A549 (cell line): ENCODE results near the gene KCNQ5. TPM values are rescaled to one million over a fixed set of nuclear protein-coding genes. Genes with fewer than 3 reads are reported as not detected.

Experiments
- ATAC-seq, 2 experiments: fragments of 200-7000 bp in 1 of 2; fragments of >200 bp in 1 of 2; cut with Nextera tagmentation in 1 of 2; cut with Tn5 transposase in 1 of 2; 3 replicates each; pipeline versions ENCODE4 v1.8.0 to v1.9.1; 2018 to 2020; ENCODE audit warnings: mild to moderate bottlenecking in 1 of 2, moderate library complexity in 1 of 2
- CTCF ChIA-PET: fragments of 300-600 bp; sonication (Branson Sonifier 250); formaldehyde crosslinking; extraction: SDS; loops from one replicate; lab custom pipeline; 2021; ENCODE audit warnings: antibody characterized with exemption, inconsistent platforms; lab: Yijun Ruan, JAX
- POLR2A ChIA-PET: fragments of 350-600 bp; formaldehyde crosslinking; extraction: SDS; loops from one replicate; lab custom pipeline; 2021; ENCODE audit warnings: antibody characterized with exemption, inconsistent platforms; lab: Yijun Ruan, JAX
- DNase-seq, 2 experiments: peaks; one replicate each; pipeline versions ENCODE4 v3.0.0 to v3.0.0-alpha.2; 2011 to 2016; ENCODE audit warnings: low read depth in 1 of 2, low spot score in 1 of 2
- FAIRE-seq: peaks from 2 replicates; lab custom pipeline; 2011; peaks lifted over from hg19 to GRCh38; lab: Jason Lieb, UNC
- H3K27ac ChIP-seq, 2 experiments: fragments of >200 bp; sonication (Bioruptor Twin); formaldehyde crosslinking; 3 replicates each; pipeline ENCODE4 v1.5.1; 2016 to 2017
- H3K4me1 ChIP-seq: fragments of >200 bp; sonication (Bioruptor Twin); formaldehyde crosslinking; 3 replicates; pipeline ENCODE4 v1.6.1; 2016
- H3K4me2 ChIP-seq: fragments of >200 bp; sonication (Bioruptor Twin); formaldehyde crosslinking; 3 replicates; pipeline ENCODE4 v1.6.1; 2016
- H3K4me3 ChIP-seq: fragments of >200 bp; sonication (Bioruptor Twin); formaldehyde crosslinking; 3 replicates; pipeline ENCODE4 v1.5.1; 2016
- H3K9me3 ChIP-seq: fragments of >200 bp; sonication (Bioruptor Twin); formaldehyde crosslinking; 3 replicates; pipeline ENCODE4 v1.6.1; 2016
- ATOH8 ChIP-seq: fragments of 250-450 bp; sonication (Bioruptor Pico); IDR thresholded peaks from 2 replicates; pipeline ENCODE4 v1.5.0; 2020; ENCODE audit warnings: low read depth, mild to moderate bottlenecking, moderate library complexity
- CHD2 ChIP-seq: fragments of 150-350 bp; IDR thresholded peaks from 2 replicates; pipeline ENCODE4 v1.6.1; 2014; ENCODE audit warnings: low read length; ENCODE audit not compliant: partially characterized antibody
- CHD4 ChIP-seq: fragments of 200-600 bp; sonication (generic); IDR thresholded peaks from 2 replicates; pipeline ENCODE4 v1.6.1; 2016; ENCODE audit warnings: antibody characterized with exemption, mild to moderate bottlenecking, borderline replicate concordance
- EHMT2 ChIP-seq: fragments of 200-600 bp; sonication (generic); IDR thresholded peaks from 2 replicates; pipeline ENCODE4 v1.6.1; 2016; ENCODE audit warnings: antibody characterized with exemption, low read depth, mild to moderate bottlenecking, moderate library complexity
- EP300 ChIP-seq, 2 experiments: fragments of >200 bp; sonication (Bioruptor Twin); formaldehyde crosslinking; IDR thresholded peaks; 2 replicates in 1 of 2; 3 replicates in 1 of 2; pipeline ENCODE4 v1.6.1; 2016 to 2017
- FOSB ChIP-seq: fragments of 250-450 bp; sonication (Bioruptor Pico); IDR thresholded peaks from 2 replicates; pipeline ENCODE4 v1.5.0; 2020; ENCODE audit warnings: mild to moderate bottlenecking, moderate library complexity
- GATA3 ChIP-seq: IDR thresholded peaks from 2 replicates; pipeline ENCODE4 v1.6.1; 2012; ENCODE audit warnings: borderline replicate concordance
- HEYL ChIP-seq: fragments of 250-450 bp; sonication (Bioruptor Pico); IDR thresholded peaks from 2 replicates; pipeline ENCODE4 v1.8.0; 2021; ENCODE audit warnings: mild to moderate bottlenecking, moderate library complexity
- HOXB13 ChIP-seq: fragments of 250-450 bp; sonication (Bioruptor Pico); IDR thresholded peaks from 2 replicates; pipeline ENCODE4 v1.5.0; 2020; ENCODE audit warnings: low read depth, mild to moderate bottlenecking, moderate library complexity
- HOXB5 ChIP-seq: fragments of 250-450 bp; sonication (Bioruptor Pico); IDR thresholded peaks from 2 replicates; pipeline ENCODE4 v1.5.0; 2020; ENCODE audit warnings: mild to moderate bottlenecking, moderate library complexity
- JUNB ChIP-seq: fragments of >200 bp; sonication (Bioruptor Twin); formaldehyde crosslinking; IDR thresholded peaks from 2 replicates; pipeline ENCODE4 v1.6.1; 2016
- KDM1A ChIP-seq: fragments of 200-600 bp; sonication (generic); IDR thresholded peaks from 2 replicates; pipeline ENCODE4 v1.6.1; 2016; ENCODE audit warnings: low read depth, mild to moderate bottlenecking
- KDM5A ChIP-seq: fragments of 200-600 bp; sonication (generic); IDR thresholded peaks from 2 replicates; pipeline ENCODE4 v1.6.1; 2016; ENCODE audit warnings: antibody characterized with exemption, mild to moderate bottlenecking
- MAZ ChIP-seq: fragments of 150-350 bp; IDR thresholded peaks from 2 replicates; pipeline ENCODE4 v1.6.1; 2014; ENCODE audit warnings: antibody characterized with exemption, low read depth, low read length, borderline replicate concordance
- PHF8 ChIP-seq: fragments of 200-600 bp; sonication (generic); IDR thresholded peaks from 2 replicates; pipeline ENCODE4 v1.6.1; 2016; ENCODE audit warnings: low read depth, mild to moderate bottlenecking, antibody characterized with exemption, moderate library complexity, borderline replicate concordance
- RNF2 ChIP-seq: fragments of 200-600 bp; sonication (generic); IDR thresholded peaks from 2 replicates; pipeline ENCODE4 v1.6.1; 2016; ENCODE audit warnings: low read depth, mild to moderate bottlenecking, antibody characterized with exemption, moderate library complexity, borderline replicate concordance
- SREBF2 ChIP-seq: fragments of 450-650 bp; IDR thresholded peaks from 2 replicates; pipeline ENCODE4 v1.6.1; 2014; ENCODE audit warnings: mild to moderate bottlenecking, moderate library complexity
- WGBS: methylation state at CpG from one replicate; pipeline ENCODE4 v1.1.6; 2017; ENCODE audit errors: missing lambda C conversion rate; 5-methylcytosine and 5-hydroxymethylcytosine counted together
- polyA plus RNA-seq, 4 experiments: library from polyadenylated mRNA; depleted of rRNA in 3 of 4; stranded (reverse); fragments of >200 nt; fragmentation: RNase III in 1 of 4; extraction: RNeasy Plus Mini Kit Qiagen cat#74134 plus additional on column Dnase treatment in 1 of 4; gene quantifications; 2 replicates in 3 of 4; 3 replicates in 1 of 4; pipeline ENCODE4 v1.2.3, GENCODE V29; 2011 to 2017
- TF ChIP-seq, protein P1 (sequence below): fragments of >200 bp; sonication (Bioruptor Twin); formaldehyde crosslinking; IDR thresholded peaks from 3 replicates; pipeline ENCODE4 v1.5.1; 2016
- TF ChIP-seq, protein P2 (sequence below): fragments of >200 bp; sonication (Bioruptor Twin); formaldehyde crosslinking; IDR thresholded peaks from 2 replicates; pipeline ENCODE4 v1.6.1; 2016

The KCNQ5 gene
- polyA plus RNA-seq, 2 of the 4 experiments (the other 2 are of a cell fraction) = 1.2 to 1.3 TPM

DNA sequence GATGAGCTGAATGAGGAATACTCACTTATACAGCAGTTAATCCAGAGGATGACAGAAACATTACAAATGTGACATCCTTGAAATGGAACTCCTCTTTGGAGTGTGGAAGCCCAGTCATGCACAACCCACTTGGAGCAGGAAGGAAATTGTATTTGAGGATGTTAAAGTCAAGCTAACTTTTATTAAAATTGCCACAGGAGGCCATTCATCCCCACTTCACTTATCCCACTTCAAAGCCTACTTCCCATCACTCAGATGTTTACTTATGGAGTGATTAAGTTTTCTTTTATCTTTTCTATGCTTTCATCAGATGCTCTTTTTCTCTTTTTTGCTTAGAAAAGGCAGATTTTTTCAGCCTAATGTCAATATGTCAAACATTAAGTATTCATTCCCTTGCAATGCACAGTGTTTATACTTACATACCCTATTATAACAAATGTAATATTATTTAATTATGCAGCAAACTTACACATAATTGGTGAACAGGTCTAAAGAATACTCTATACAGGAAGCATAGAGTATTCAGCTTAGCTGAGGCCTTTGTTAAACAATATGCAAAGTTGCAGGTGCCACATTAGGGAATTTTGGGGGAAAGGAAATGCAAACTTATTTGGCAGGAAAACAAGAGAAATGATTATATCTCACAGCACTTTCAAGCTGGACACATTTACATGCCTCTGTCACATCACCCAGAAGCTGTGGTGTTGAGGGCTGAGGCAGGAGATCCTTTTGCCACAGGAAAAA is 454.5 kb downstream of the KCNQ5 start:
- CTCF ChIA-PET = interaction anchor here (0.6 kb wide), 2 partner anchors 30 to 479 kb away, joined by 3 read pairs; no protein-coding TSS in a partner anchor
- H3K4me2 ChIP-seq = peak overlapping the region; percentile 32; the same call in 1 of the 3 replicates
- no peak overlapping the region for H3K4me3 ChIP-seq
- TF ChIP-seq, protein P1, sequence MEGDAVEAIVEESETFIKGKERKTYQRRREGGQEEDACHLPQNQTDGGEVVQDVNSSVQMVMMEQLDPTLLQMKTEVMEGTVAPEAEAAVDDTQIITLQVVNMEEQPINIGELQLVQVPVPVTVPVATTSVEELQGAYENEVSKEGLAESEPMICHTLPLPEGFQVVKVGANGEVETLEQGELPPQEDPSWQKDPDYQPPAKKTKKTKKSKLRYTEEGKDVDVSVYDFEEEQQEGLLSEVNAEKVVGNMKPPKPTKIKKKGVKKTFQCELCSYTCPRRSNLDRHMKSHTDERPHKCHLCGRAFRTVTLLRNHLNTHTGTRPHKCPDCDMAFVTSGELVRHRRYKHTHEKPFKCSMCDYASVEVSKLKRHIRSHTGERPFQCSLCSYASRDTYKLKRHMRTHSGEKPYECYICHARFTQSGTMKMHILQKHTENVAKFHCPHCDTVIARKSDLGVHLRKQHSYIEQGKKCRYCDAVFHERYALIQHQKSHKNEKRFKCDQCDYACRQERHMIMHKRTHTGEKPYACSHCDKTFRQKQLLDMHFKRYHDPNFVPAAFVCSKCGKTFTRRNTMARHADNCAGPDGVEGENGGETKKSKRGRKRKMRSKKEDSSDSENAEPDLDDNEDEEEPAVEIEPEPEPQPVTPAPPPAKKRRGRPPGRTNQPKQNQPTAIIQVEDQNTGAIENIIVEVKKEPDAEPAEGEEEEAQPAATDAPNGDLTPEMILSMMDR = no peak
- TF ChIP-seq GATA3 (0 out of 2 replicates have a peak, but pooled peaks have one; percentile 21), EP300 (IDR thresholded peaks at IDR 0.05) (peak in 1 of 2 experiments; percentile 41; a peak in 1 of 5 replicates), JUNB (peak; percentile 67)
- POLR2A ChIA-PET = no interaction called here
- no peaks in the 10 kb centered on the region for H3K9me3 ChIP-seq
- H3K4me1 ChIP-seq = peaks cover 68% of the 10 kb centered on the region
- H3K27ac ChIP-seq = peak overlapping the region; percentile 49 to 78; a peak in 5 of 6 replicates
- DNase-seq (peak in 1 of 2 experiments; percentile 10), FAIRE-seq (no peak), ATAC-seq (no peak)

- ChIA-PET POLR2A (no interaction called here), CTCF (interaction anchor here (0.7 to 1.8 kb wide), 2 partner anchors 51 to 64 kb away, joined by 3 to 4 read pairs; no protein-coding TSS in a partner anchor)
- no peaks in the 10 kb centered on the region for H3K9me3 ChIP-seq
- no peak for FAIRE-seq
- peaks cover 68% of the 10 kb centered on the region for H3K4me1 ChIP-seq
- DNase-seq = no peak
- 97% methylated on average over 1 of the region's 1 CpG for WGBS
- H3K4me3 ChIP-seq = no peak overlapping the region
- H3K4me2 ChIP-seq = peak overlapping the region; percentile 62; the same call in 2 of the 3 replicates
- TF ChIP-seq HOXB5 = no peak
- no peak for TF ChIP-seq KDM5A
- TF ChIP-seq CHD2 = no peak
- TF ChIP-seq MAZ = no peak
- TF ChIP-seq JUNB = no peak
- TF ChIP-seq CHD4 = no peak
- TF ChIP-seq, protein P2, sequence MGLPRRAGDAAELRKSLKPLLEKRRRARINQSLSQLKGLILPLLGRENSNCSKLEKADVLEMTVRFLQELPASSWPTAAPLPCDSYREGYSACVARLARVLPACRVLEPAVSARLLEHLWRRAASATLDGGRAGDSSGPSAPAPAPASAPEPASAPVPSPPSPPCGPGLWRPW = no peak
- no peak for TF ChIP-seq RNF2
- TF ChIP-seq ATOH8 (CRISPR knock-in tag) = no peak
- no peak for TF ChIP-seq EHMT2
- TF ChIP-seq HEYL (CRISPR knock-in tag) = no peak
- no peak for TF ChIP-seq KDM1A
- TF ChIP-seq HOXB13 = no peak
- no peak for TF ChIP-seq EP300 (IDR thresholded peaks at IDR 0.05)
- TF ChIP-seq PHF8 = no peak
- TF ChIP-seq SREBF2 = no peak
- TF ChIP-seq FOSB (CRISPR knock-in tag) = no peak
- H3K27ac ChIP-seq = peak overlapping the region; percentile 51 to 82; a peak in 4 of 6 replicates
- no peak for ATAC-seq
Observed at GRCh38 chr6:73078333-73078862, 456.5 kb downstream of the KCNQ5 start.
